ENCODE data around the gene NPM3.

- TF ChIP-seq POLR2A (IDR thresholded peaks at IDR 0.05; ENCODE audit: low read depth) (no peak), EP300 (IDR thresholded peaks at IDR 0.05) (no peak)
These were observed 4.3 kb downstream of the NPM3 start for GRCh38 chr10:101778781-101779543.
